DOHH2 (cell line): ENCODE data around the gene FAM221B.

Experiments
- CTCF ChIP-seq: fragments of 200-600 bp; sonication (generic); IDR thresholded peaks from one replicate; pipeline ENCODE4 v1.5.1; 2014; ENCODE audit warnings: antibody characterized with exemption, mild to moderate bottlenecking, low read depth, low read length; ENCODE audit not compliant: poor library complexity, severe bottlenecking
- EZH2phosphoT487 ChIP-seq: fragments of 200-600 bp; sonication (generic); IDR thresholded peaks from 2 replicates; pipeline ENCODE4 v1.6.1; 2017; ENCODE audit warnings: borderline replicate concordance, mild to moderate bottlenecking, antibody characterized with exemption, low read length, moderate library complexity, mixed read lengths

DNA sequence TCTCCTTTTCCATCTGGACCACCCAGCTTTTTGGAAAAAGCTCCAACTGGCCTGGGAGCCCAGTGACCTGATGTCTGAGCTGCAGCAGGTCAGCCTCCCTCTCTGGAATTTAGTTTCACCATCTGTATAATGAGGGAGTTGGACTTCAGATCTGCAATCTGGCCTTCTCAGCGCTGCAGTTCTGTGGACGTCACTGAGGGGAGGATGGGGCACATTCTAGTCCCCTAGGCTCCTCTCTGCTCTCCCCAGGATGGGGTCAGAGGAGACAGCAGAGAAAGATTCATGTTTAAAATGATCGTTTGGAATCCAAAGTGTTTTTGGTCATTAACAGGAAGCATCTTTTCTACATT lies 31.4 kb upstream of the FAM221B start:
- TF ChIP-seq CTCF, result no peak
- no peak for TF ChIP-seq EZH2phosphoT487
